SK-N-SH treated with all-trans-retinoic acid at 6 μM for 48 hours (cell line): Measurements from ENCODE around the gene REXO4.

Source experiments
- ATAC-seq: fragments of 200-7000 bp; cut with Tn5 transposase; 3 replicates; pipeline ENCODE4 v1.9.1; 2020; ENCODE audit warnings: mild to moderate bottlenecking, moderate library complexity
- ARNTL ChIP-seq: fragments of 450-650 bp; formaldehyde crosslinking; IDR thresholded peaks from 2 replicates; pipeline ENCODE4 v1.5.0; 2020; ENCODE audit warnings: low read depth, mild to moderate bottlenecking, moderate library complexity, borderline replicate concordance
- BACH2 ChIP-seq: fragments of 250-450 bp; sonication (Bioruptor Pico); IDR thresholded peaks from 2 replicates; pipeline ENCODE4 v1.9.0; 2021; ENCODE audit warnings: mild to moderate bottlenecking, borderline replicate concordance
- CREB5 ChIP-seq: fragments of 250-450 bp; sonication (Bioruptor Pico); IDR thresholded peaks from 2 replicates; pipeline ENCODE4 v1.5.1; 2020; ENCODE audit warnings: low read depth, mild to moderate bottlenecking, moderate library complexity
- CSDC2 ChIP-seq: fragments of 250-450 bp; sonication (Bioruptor Pico); IDR thresholded peaks from 2 replicates; pipeline ENCODE4 v1.5.0; 2020; ENCODE audit warnings: mild to moderate bottlenecking, moderate library complexity
- CSRNP3 ChIP-seq: fragments of 250-450 bp; sonication (Bioruptor Pico); IDR thresholded peaks from 2 replicates; pipeline ENCODE4 v1.5.1; 2021; ENCODE audit warnings: mild to moderate bottlenecking, moderate library complexity
- ESRRG ChIP-seq: fragments of 250-450 bp; sonication (Bioruptor Pico); IDR thresholded peaks from 2 replicates; pipeline ENCODE4 v1.6.1; 2021; ENCODE audit warnings: mild to moderate bottlenecking
- GLIS3 ChIP-seq: fragments of 250-450 bp; sonication (Bioruptor Pico); IDR thresholded peaks from 2 replicates; pipeline ENCODE4 v1.5.0; 2020; ENCODE audit warnings: mild to moderate bottlenecking, moderate library complexity
- ISL1 ChIP-seq: fragments of 250-450 bp; sonication (Bioruptor Pico); IDR thresholded peaks from 2 replicates; pipeline ENCODE4 v2.1.2; 2022; ENCODE audit warnings: mild to moderate bottlenecking, moderate library complexity
- PATZ1 ChIP-seq: fragments of 250-450 bp; sonication (Bioruptor Pico); IDR thresholded peaks from 2 replicates; pipeline ENCODE4 v1.8.0; 2020; ENCODE audit warnings: mild to moderate bottlenecking, moderate library complexity, borderline replicate concordance
- PPARA ChIP-seq: fragments of 250-450 bp; sonication (Bioruptor Pico); IDR thresholded peaks from 2 replicates; pipeline ENCODE4 v1.5.0; 2020; ENCODE audit warnings: mild to moderate bottlenecking, borderline replicate concordance
- RARB ChIP-seq: fragments of 250-450 bp; sonication (Bioruptor Pico); IDR thresholded peaks from 2 replicates; pipeline ENCODE4 v1.8.0; 2021; ENCODE audit warnings: mild to moderate bottlenecking, moderate library complexity
- TCF4 ChIP-seq: fragments of 250-450 bp; sonication (Bioruptor Pico); IDR thresholded peaks from 2 replicates; pipeline ENCODE4 v1.8.0; 2021; ENCODE audit warnings: mild to moderate bottlenecking, moderate library complexity, borderline replicate concordance
- TOX ChIP-seq: fragments of 250-450 bp; sonication (Bioruptor Pico); IDR thresholded peaks from 2 replicates; pipeline ENCODE4 v1.8.0; 2021; ENCODE audit warnings: mild to moderate bottlenecking, moderate library complexity, borderline replicate concordance
- ZC3H10 ChIP-seq: fragments of 250-450 bp; sonication (Bioruptor Pico); IDR thresholded peaks from 2 replicates; pipeline ENCODE4 v1.5.1; 2021; ENCODE audit warnings: mild to moderate bottlenecking, moderate library complexity
- ZFP3 ChIP-seq: fragments of 250-450 bp; sonication (Bioruptor Pico); IDR thresholded peaks from 2 replicates; pipeline ENCODE4 v1.5.0; 2020; ENCODE audit warnings: mild to moderate bottlenecking, moderate library complexity
- ZFP30 ChIP-seq: fragments of 450-650 bp; formaldehyde crosslinking; IDR thresholded peaks from 2 replicates; pipeline ENCODE4 v1.5.0; 2022; ENCODE audit warnings: mild to moderate bottlenecking, moderate library complexity
- ZNF565 ChIP-seq: fragments of 450-650 bp; formaldehyde crosslinking; conservative IDR thresholded peaks from 2 replicates; pipeline ENCODE4 v1.5.0; 2020; ENCODE audit warnings: low read depth, mild to moderate bottlenecking, moderate library complexity
- ZNF70 ChIP-seq: fragments of 450-650 bp; formaldehyde crosslinking; IDR thresholded peaks from 2 replicates; pipeline ENCODE4 v1.5.0; 2020; ENCODE audit warnings: mild to moderate bottlenecking, moderate library complexity
- ZNF8 ChIP-seq: fragments of 450-650 bp; formaldehyde crosslinking; IDR thresholded peaks from 2 replicates; pipeline ENCODE4 v1.5.0; 2020; ENCODE audit warnings: mild to moderate bottlenecking, moderate library complexity
- TF ChIP-seq, protein P1 (sequence below): fragments of 250-450 bp; sonication (Bioruptor Pico); IDR thresholded peaks from 2 replicates; pipeline ENCODE4 v1.5.0; 2020; ENCODE audit warnings: mild to moderate bottlenecking, moderate library complexity

REXO4 gene

DNA sequence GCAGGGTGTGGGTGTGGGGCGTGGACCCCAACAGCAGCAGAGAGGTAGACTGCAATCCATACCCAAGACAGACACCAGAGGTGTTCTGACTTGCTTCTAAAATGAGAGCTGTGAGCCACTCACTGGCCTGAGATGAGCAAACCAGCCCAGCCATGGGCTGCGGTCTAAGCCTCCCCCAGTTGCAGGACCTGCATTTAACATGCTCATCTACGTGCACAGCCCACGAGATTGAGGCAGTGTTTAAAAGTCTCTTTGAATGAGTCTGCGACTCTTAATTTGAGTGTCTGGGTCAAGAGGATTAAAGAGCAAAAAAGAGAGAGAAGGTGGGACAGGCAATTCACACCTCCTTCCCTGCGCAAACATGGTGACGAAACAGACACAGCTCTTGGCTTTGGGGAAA, 47.9 kb downstream of the REXO4 start:
- ATAC-seq, result no peak
- no peak for TF ChIP-seq GLIS3 (CRISPR knock-in tag)
- TF ChIP-seq CREB5, result no peak
- TF ChIP-seq, protein P1, sequence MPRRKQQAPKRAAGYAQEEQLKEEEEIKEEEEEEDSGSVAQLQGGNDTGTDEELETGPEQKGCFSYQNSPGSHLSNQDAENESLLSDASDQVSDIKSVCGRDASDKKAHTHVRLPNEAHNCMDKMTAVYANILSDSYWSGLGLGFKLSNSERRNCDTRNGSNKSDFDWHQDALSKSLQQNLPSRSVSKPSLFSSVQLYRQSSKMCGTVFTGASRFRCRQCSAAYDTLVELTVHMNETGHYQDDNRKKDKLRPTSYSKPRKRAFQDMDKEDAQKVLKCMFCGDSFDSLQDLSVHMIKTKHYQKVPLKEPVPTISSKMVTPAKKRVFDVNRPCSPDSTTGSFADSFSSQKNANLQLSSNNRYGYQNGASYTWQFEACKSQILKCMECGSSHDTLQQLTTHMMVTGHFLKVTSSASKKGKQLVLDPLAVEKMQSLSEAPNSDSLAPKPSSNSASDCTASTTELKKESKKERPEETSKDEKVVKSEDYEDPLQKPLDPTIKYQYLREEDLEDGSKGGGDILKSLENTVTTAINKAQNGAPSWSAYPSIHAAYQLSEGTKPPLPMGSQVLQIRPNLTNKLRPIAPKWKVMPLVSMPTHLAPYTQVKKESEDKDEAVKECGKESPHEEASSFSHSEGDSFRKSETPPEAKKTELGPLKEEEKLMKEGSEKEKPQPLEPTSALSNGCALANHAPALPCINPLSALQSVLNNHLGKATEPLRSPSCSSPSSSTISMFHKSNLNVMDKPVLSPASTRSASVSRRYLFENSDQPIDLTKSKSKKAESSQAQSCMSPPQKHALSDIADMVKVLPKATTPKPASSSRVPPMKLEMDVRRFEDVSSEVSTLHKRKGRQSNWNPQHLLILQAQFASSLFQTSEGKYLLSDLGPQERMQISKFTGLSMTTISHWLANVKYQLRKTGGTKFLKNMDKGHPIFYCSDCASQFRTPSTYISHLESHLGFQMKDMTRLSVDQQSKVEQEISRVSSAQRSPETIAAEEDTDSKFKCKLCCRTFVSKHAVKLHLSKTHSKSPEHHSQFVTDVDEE (CRISPR knock-in tag), result no peak
- TF ChIP-seq TCF4, result no peak
- TF ChIP-seq ZNF8 (CRISPR knock-in tag), result no peak
- no peak for TF ChIP-seq ISL1 (CRISPR knock-in tag)
- TF ChIP-seq ZNF565 (CRISPR knock-in tag), result no peak
- TF ChIP-seq ZFP3 (CRISPR knock-in tag), result no peak
- no peak for TF ChIP-seq ESRRG (CRISPR knock-in tag)
- TF ChIP-seq ZFP30 (CRISPR knock-in tag), result no peak
- TF ChIP-seq TOX (CRISPR knock-in tag), result no peak
- TF ChIP-seq BACH2, result no peak
- no peak for TF ChIP-seq ZC3H10
- no peak for TF ChIP-seq ZNF70

DNA sequence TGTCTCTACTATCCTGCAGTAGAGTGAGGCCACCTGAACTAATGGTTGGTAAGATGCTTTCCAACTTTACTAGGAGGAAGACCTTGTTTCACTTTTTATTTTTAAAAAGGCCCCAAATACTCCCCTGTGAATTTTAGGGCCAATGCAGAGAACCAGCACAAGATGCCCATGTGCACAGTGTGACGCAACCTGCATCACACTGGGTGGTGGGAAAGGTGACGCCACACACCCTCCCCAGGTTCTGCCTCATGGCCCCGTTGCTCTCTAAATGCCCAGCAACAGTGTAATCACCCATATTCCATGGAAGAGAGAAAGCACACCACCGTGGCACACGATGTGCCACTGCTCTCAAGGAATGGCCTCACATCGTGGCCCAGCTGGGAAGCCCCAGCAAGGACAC, 48.4 kb downstream of the REXO4 start:
- no peak for ATAC-seq
- TF ChIP-seq TCF4 (no peak), PATZ1 (CRISPR knock-in tag) (no peak), ZNF70 (no peak), CSRNP3 (CRISPR knock-in tag) (no peak), RARB (no peak), CREB5 (no peak), ESRRG (CRISPR knock-in tag) (no peak), ZNF565 (CRISPR knock-in tag) (no peak), ZC3H10 (no peak), TOX (CRISPR knock-in tag) (no peak), PPARA (CRISPR knock-in tag) (no peak), ZNF8 (CRISPR knock-in tag) (no peak), ZFP30 (CRISPR knock-in tag) (no peak), CSDC2 (CRISPR knock-in tag) (no peak), ARNTL (CRISPR knock-in tag) (no peak), BACH2 (no peak), ZFP3 (CRISPR knock-in tag) (no peak), GLIS3 (CRISPR knock-in tag) (no peak)
- TF ChIP-seq, protein P1 (CRISPR knock-in tag), result no peak
- TF ChIP-seq, all 23 proteins: peak for 0
